BE2C (cell line): ENCODE data around the gene TRAM2. TPM values are rescaled to one million over a fixed set of nuclear protein-coding genes. Genes with fewer than 3 reads are reported as not detected.

Source experiments
- DNase-seq: peaks from one replicate; pipeline ENCODE4 v3.0.0-alpha.2; 2020
- H3K27me3 ChIP-seq: fragments of 250-450 bp; sonication (Bioruptor Pico); 2 replicates; pipeline ENCODE4 v1.5.1; 2020; ENCODE audit warnings: mild to moderate bottlenecking
- H3K36me3 ChIP-seq: fragments of 250-450 bp; sonication (Bioruptor Pico); 2 replicates; pipeline ENCODE4 v1.5.1; 2020; ENCODE audit warnings: mild to moderate bottlenecking
- H3K4me1 ChIP-seq: fragments of 250-450 bp; sonication (Bioruptor Pico); 2 replicates; pipeline ENCODE4 v1.5.1; 2020
- H3K4me3 ChIP-seq: 2 replicates; pipeline ENCODE4 v1.5.1; 2011; ENCODE audit warnings: low read depth, low read length
- H3K9me3 ChIP-seq: fragments of 250-450 bp; sonication (Bioruptor Pico); 2 replicates; pipeline ENCODE4 v1.5.1; 2020
- CTCF ChIP-seq: IDR thresholded peaks from 2 replicates; pipeline ENCODE4 v1.5.1; 2012; ENCODE audit warnings: mild to moderate bottlenecking, low read depth, low read length
- polyA plus RNA-seq: library from polyadenylated mRNA; unstranded; fragments of >200 nt; gene quantifications from one replicate; pipeline ENCODE4 v1.2.1, GENCODE V29; 2012; ENCODE audit warnings: low read depth, missing spikeins; ENCODE audit not compliant: insufficient read length, insufficient read depth

The TRAM2 gene, protein sequence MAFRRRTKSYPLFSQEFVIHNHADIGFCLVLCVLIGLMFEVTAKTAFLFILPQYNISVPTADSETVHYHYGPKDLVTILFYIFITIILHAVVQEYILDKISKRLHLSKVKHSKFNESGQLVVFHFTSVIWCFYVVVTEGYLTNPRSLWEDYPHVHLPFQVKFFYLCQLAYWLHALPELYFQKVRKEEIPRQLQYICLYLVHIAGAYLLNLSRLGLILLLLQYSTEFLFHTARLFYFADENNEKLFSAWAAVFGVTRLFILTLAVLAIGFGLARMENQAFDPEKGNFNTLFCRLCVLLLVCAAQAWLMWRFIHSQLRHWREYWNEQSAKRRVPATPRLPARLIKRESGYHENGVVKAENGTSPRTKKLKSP
- polyA plus RNA-seq = 5.0 TPM

DNA sequence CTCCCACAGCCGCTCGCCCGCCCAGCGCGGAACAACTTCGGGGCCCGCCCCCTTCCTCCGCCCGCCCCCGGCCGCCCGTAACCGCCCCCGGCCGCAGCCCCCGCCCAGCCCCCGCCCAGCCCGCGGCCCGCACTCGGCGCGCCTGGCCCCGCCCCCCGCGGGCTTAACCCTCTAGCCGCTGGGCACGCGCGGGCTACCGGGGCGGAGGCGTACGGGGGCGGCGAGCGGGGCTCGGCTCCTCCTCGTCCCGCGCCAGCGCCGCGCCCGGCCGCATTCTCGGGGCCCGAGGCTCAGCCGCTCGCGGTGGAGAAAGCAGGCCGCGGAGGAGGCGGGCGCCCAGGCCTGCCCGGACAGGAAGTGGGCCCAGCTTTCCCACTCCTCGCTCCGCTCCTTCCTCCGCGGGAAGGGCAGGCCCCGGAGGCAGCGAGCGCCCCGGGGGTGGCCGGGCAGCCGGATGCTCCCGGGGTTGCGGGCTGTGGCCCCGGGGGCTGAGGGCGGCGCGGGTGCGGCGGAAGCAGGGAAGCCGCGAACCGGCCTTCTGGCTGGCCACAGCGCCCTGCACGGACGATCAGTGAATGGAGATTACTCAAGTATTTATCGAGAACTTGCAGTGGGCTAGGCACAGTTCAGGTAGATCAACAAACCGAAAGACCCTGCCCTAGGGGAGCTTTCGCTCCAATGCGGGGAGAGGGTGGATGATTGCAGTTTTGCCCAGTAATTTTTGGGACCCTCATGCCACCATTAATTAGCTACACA lies at the start of gene TRAM2:
TRAM2 (minus strand) TSS at position 39 of the 756 bp plus-strand sequence. CDS start 145 bp downstream, outside the sequence.
- Histone ChIP-seq H3K4me3 (peak within 1 kb of the TSS; percentile 53), H3K27me3 (no peaks in the 10 kb centered on the region), H3K9me3 (no peaks in the 10 kb centered on the region), H3K36me3 (no peaks in the 10 kb centered on the region), H3K4me1 (peaks cover 11% of the 10 kb centered on the region)
- DNase-seq = peak; percentile 92
- no peak for TF ChIP-seq CTCF

- no peaks in the 10 kb centered on the region for H3K27me3 ChIP-seq
- peaks cover 6% of the 10 kb centered on the region for H3K4me1 ChIP-seq
- H3K9me3 ChIP-seq = no peaks in the 10 kb centered on the region
- no peak for TF ChIP-seq CTCF
- H3K4me3 ChIP-seq = no peak overlapping the region
- no peak for DNase-seq
- no peaks in the 10 kb centered on the region for H3K36me3 ChIP-seq
Measured at GRCh38 chr6:52622810-52623209, 46.0 kb upstream of the TRAM2 start.

- Histone ChIP-seq H3K36me3 (no peaks in the 10 kb centered on the region), H3K27me3 (no peaks in the 10 kb centered on the region), H3K4me3 (no peak overlapping the region), H3K4me1 (peaks cover 6% of the 10 kb centered on the region), H3K9me3 (no peaks in the 10 kb centered on the region)
- no peak for TF ChIP-seq CTCF
- DNase-seq = no peak
Measured at GRCh38 chr6:52621631-52622030, 44.8 kb upstream of the TRAM2 start.

- peaks cover 6% of the 10 kb centered on the region for H3K4me1 ChIP-seq
- no peaks in the 10 kb centered on the region for H3K9me3 ChIP-seq
- no peaks in the 10 kb centered on the region for H3K36me3 ChIP-seq
- no peak for DNase-seq
- no peak for TF ChIP-seq CTCF
- no peak overlapping the region for H3K4me3 ChIP-seq
- H3K27me3 ChIP-seq = no peaks in the 10 kb centered on the region
Measured at GRCh38 chr6:52620906-52621190, 44.0 kb upstream of the TRAM2 start.

DNA sequence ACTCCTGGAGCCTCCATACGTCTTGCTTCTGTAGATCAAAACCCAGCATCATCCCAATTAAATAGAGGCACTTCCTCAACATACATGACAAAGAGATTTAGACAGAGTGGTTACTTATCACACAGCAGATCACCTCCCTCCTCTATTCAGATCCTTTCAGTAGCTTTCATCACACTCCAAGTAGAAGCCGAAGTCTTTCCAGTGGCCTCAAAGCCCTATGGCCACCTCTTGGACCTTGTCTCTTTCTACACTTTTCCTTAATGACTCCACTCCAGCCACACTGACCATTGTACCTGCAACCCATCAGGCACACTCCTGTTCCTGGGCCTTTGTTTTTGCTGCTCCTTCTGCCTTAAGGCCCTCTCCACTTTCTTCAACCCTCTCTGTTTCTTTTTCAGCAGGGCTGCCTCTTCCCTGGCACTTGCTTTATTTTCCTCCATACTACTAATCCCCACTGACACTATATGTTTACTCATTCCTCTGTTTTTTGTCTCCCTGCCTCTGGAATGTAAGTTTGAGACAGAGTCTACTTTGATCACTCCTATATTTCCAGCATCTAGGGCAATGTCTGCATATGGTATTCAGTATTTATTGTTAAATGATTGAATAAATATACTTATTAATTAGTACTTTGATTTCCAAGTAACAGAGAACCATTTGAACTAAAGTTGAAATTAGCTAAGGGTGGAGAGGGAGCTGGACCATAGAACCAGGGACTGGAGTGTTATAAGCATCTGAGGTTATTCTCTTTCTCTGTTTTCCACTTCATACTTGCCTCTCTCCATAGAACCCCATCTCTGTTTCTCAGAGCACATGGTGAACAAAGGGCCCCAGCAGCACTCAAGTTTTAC lies 43.4 kb upstream of the TRAM2 start:
- peaks cover 11% of the 10 kb centered on the region for H3K4me1 ChIP-seq
- H3K27me3 ChIP-seq = no peaks in the 10 kb centered on the region
- no peak for DNase-seq
- no peak overlapping the region for H3K4me3 ChIP-seq
- no peaks in the 10 kb centered on the region for H3K9me3 ChIP-seq
- no peaks in the 10 kb centered on the region for H3K36me3 ChIP-seq
- no peak for TF ChIP-seq CTCF
